Left lobe of liver (tissue), 2 donors: ENCODE data around the gene REG3G. TPM values are rescaled to one million over a fixed set of nuclear protein-coding genes. Genes with fewer than 3 reads are reported as not detected.
"Not testable (repeated sequence)": the region's sequence is repeated elsewhere in the genome, so short reads cannot be mapped to it uniquely, and the experiment has no call there.

Experiments
- ATAC-seq: fragments of 200-7000 bp; cut with Tn5 transposase; one replicate; pipeline ENCODE4 v1.9.1; 2020; ENCODE audit warnings: mild to moderate bottlenecking, moderate library complexity
- DNase-seq: peaks from one replicate; pipeline ENCODE4 v3.0.0-alpha.2; 2020; ENCODE audit warnings: low spot score
- total RNA-seq: library from RNA; stranded (reverse); gene quantifications from one replicate; pipeline ENCODE4 v1.2.1, GENCODE V29; 2021
- donor health status: DM: no; HTN: no; CAD: no; lungs with moderate emphysema.
- donor health status: DM: no; HTN: yes; CAD: no.

The REG3G gene
- total RNA-seq, 1 donor from 2014 or later = 0.53 TPM

DNA sequence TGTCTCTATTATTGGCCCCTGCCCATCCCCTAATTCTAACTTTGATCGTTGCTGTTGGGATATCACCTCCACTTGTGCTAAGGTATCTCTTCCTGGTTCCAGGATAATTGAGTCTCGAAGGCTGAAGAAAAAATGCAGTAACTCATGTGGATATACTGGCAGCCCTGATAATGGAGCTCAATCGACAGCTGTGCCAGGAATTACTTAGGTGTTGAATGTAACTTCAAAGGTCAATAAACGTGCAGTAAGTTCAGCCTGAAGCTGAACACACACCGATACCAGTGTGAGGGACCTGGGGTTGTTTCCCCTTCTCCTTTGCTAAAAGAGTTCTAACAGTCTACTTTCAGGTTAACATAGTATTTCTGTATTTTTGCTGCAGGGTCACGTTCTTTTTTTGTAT lies 11.9 kb upstream of the REG3G start:
- ATAC-seq = no peak

DNA sequence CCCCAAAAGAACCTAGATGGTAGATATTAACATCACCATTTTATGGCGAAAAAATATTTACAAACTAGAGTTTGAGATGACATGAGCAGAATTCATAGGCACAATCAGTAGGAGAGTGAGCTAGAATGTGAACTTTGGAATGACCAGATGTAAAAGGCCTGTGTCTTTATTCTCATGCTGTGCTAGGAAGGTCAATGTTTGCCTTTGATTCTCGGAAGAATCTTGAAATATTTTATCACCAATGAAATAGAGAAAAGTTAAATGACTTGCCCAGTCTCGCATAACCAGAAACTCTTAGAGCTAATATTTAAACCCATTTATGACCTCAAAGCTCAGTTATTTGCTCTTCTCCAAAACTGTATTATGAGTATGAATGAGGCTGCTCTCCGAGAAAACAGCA lies 9.2 kb upstream of the REG3G start:
- ATAC-seq = no peak
- no peak for DNase-seq

More for the DNA sequence above, 11.9 kb upstream of the REG3G start:
- no peak for DNase-seq

DNA sequence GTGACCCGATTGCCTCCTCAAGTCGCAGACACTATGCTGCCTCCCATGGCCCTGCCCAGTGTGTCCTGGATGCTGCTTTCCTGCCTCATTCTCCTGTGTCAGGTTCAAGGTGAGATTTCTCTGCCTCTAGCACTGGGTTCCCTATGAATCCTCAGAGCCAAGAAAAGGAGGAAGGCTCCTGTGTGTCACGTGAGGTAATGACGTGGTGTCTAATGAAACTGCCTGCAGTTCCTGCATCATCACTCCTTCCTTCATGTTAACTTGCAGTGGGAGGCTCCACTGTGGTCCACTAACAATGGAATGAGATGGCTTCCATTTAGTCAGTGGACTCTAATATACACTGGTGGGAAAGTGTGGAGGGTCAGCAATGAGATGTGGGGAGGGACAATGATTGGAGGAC lies 559 bp downstream of the REG3G start:
- no peak for ATAC-seq
- DNase-seq = no peak

DNA sequence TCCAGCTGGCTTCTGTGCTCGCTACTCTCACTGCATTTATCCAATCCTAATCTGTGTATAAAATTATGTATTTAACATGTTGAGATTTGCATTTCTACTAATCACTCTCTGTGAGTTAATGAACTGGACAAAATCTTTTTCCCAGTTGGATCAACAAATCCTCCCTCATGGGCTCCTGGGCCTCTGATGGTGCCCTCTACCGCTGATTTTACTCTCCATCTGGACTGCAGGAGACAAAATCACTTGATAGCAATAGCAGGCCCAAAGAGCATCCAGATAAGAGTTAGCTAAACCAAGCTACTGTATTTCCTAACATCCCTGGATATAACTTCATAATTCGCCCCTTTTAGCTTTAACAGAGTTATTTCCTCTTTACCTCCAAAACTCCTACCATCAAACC lies 14.4 kb downstream of the REG3G start:
- DNase-seq (no peak), ATAC-seq (no peak)

DNA sequence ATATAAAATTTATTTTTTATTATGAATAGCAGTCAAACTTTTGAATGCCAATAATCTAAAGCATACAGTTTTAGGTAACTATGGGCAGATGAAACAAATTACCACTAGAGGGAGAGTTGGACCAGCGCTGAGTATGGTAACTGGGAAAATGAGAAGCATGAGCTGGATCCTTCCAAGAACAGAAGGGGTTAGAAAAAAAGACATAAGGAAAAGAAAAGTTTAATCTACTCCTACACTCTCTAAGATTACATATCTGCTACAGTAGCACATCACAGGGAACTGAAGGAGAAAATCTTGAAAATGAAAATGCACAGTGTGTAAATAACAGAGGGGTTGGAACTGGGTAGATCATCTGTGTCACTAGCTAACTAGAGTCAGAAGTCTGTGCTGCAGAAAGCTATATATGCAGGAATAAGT lies 15.5 kb downstream of the REG3G start:
- ATAC-seq = peak; percentile 66
- no peak for DNase-seq

DNA sequence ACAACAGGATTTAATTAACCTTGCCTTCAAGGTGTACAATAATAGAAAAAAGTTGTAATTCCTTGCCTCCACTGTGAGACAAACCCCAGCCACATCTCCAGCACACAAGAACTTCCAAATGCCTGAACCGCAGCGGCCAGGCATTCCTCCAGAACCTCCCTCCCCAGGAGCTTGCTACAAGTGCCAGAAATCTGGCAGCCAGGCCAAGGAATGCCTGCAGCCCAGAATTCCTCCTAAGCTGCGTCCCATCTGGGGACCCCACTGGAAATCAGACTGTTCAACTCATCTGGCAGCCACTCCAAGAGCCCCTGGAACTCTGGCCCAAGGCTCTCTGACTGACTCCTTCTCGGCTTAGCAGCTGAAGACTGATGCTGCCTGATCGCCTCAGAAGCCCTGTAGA lies 28.0 kb downstream of the REG3G start:
- DNase-seq, ATAC-seq: not testable (repeated sequence)

DNA sequence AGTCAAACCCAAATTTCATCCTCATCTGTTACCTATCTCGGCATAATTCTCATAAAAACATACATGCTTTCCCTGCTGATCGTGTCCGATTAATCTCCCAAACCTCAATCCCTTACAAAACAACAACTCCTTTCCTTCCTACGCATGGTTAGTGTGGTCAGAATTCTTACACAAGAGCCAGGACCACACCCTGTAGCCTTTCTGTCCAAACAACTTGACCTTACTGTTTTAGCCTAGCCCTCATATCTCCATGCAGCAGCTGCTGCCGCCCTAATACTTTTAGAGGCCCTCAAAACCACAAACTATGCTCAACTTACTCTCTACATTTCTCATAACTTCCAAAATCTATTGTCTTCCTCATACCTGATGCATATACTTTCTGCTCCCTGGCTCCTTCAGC lies 29.3 kb downstream of the REG3G start:
- DNase-seq, ATAC-seq: not testable (repeated sequence)

DNA sequence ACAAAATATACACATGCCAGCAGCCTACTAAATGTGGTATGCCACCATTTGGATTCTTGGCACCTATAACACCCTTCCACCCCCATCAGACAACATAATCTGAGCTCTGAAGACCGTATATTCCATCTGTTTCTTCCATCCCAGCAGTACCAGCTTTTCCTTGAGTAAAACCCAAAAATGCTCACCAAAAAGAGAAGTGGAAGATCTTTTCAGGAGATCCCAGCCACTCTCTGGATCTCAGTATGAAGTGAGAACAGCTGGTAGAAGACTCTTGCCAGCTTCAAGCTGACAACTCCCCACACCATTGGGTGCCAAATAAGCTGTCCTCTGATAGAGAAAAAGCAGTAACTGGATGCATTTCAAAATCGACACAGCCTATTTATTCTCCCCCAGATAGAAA lies 39.7 kb downstream of the REG3G start:
- DNase-seq = no peak
- no peak for ATAC-seq

DNA sequence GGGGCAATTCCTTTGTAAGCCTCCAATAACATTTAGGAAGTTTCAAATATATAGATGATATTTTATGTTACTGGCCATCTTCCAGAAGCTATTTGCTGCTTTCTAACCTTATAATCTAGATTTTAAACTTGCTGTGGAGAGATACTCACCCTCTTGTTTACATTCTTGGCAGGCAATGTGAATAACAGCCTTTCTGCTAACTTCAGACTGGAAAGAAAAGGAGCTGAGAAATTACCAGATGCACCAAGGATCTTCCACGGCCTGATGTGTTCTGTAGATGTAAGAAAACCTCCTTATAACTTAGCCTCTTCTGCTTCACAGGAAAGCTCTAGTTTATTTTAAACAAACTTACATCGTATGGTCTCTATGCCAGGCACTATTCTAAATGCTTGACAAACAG lies 45.6 kb downstream of the REG3G start:
- no peak for ATAC-seq
- DNase-seq = no peak

Other genes starting within 250 kb of the REG3G start
- gene REG1B, start 62.3 kb downstream of the REG3G start, total RNA-seq = 4.9 TPM
- 8.9 TPM for gene REG1A, start 94.8 kb downstream of the REG3G start, total RNA-seq
- gene REG3A, start 134.1 kb downstream of the REG3G start, total RNA-seq = 0.45 TPM